H9 (cell line): Measurements from ENCODE around the gene YIPF5. TPM values are rescaled to one million over a fixed set of nuclear protein-coding genes. Genes with fewer than 3 reads are reported as not detected.

Experiments
- DNase-seq: peaks from one replicate; pipeline ENCODE4 v3.0.0-alpha.2; 2017
- H2AFZ ChIP-seq: one replicate; pipeline ENCODE4 v1.6.1; 2013; ENCODE audit warnings: mild to moderate bottlenecking, low read length, control low read depth, moderate library complexity
- H2AK5ac ChIP-seq: 2 replicates; pipeline ENCODE4 v1.6.1; 2013; ENCODE audit warnings: low read length, control low read depth, mixed read lengths; ENCODE audit not compliant: insufficient read length
- H2BK120ac ChIP-seq: one replicate; pipeline ENCODE4 v1.6.1; 2013; ENCODE audit warnings: low read depth, mild to moderate bottlenecking, low read length, control low read depth, inconsistent platforms; ENCODE audit not compliant: poor library complexity, severe bottlenecking
- H2BK12ac ChIP-seq: 2 replicates; pipeline ENCODE4 v1.6.1; 2013; ENCODE audit warnings: low read length, control low read depth, mixed read lengths, low read depth; ENCODE audit not compliant: insufficient read length
- H2BK15ac ChIP-seq: 2 replicates; pipeline ENCODE4 v1.6.1; 2013; ENCODE audit warnings: low read depth, low read length, control low read depth
- H2BK20ac ChIP-seq: one replicate; pipeline ENCODE4 v1.6.1; 2013; ENCODE audit warnings: low read depth, mild to moderate bottlenecking, low read length, control low read depth, inconsistent platforms; ENCODE audit not compliant: poor library complexity, severe bottlenecking
- H2BK5ac ChIP-seq: 2 replicates; pipeline ENCODE4 v1.6.1; 2013; ENCODE audit warnings: low read length, control low read depth, mixed read lengths; ENCODE audit not compliant: insufficient read length
- H3K14ac ChIP-seq: 2 replicates; pipeline ENCODE4 v1.6.1; 2013; ENCODE audit warnings: low read length, control low read depth; ENCODE audit not compliant: insufficient read depth
- H3K18ac ChIP-seq: 2 replicates; pipeline ENCODE4 v1.6.1; 2013; ENCODE audit warnings: low read depth, mild to moderate bottlenecking, mixed read lengths, low read length, control low read depth; ENCODE audit not compliant: insufficient read length
- H3K23ac ChIP-seq: 2 replicates; pipeline ENCODE4 v1.6.1; 2013; ENCODE audit warnings: low read length, control low read depth, mixed read lengths, low read depth; ENCODE audit not compliant: insufficient read length
- H3K23me2 ChIP-seq: 2 replicates; pipeline ENCODE4 v1.6.1; 2013; ENCODE audit warnings: low read depth, mild to moderate bottlenecking, mixed read lengths, low read length, control low read depth; ENCODE audit not compliant: insufficient read length, poor library complexity, severe bottlenecking
- H3K27ac ChIP-seq: 2 replicates; pipeline ENCODE4 v1.5.1; 2013; ENCODE audit warnings: low read length, control low read depth, mixed read lengths, low read depth; ENCODE audit not compliant: insufficient read length
- H3K27me3 ChIP-seq: 2 replicates; pipeline ENCODE4 v1.6.1; 2013; ENCODE audit warnings: low read length, control low read depth, inconsistent platforms; ENCODE audit not compliant: insufficient read depth
- H3K4ac ChIP-seq: 2 replicates; pipeline ENCODE4 v1.6.1; 2013; ENCODE audit warnings: low read depth, mild to moderate bottlenecking, control low read depth, inconsistent platforms, low read length, moderate library complexity
- H3K4me1 ChIP-seq: 2 replicates; pipeline ENCODE4 v1.6.1; 2013; ENCODE audit warnings: low read length, control low read depth, inconsistent platforms; ENCODE audit not compliant: insufficient read depth
- H3K4me2 ChIP-seq: 2 replicates; pipeline ENCODE4 v1.6.1; 2013; ENCODE audit warnings: low read length, control low read depth, mixed read lengths; ENCODE audit not compliant: insufficient read length, insufficient read depth
- H3K56ac ChIP-seq: 2 replicates; pipeline ENCODE4 v1.6.1; 2013; ENCODE audit warnings: low read depth, mild to moderate bottlenecking, mixed read lengths, low read length, control low read depth; ENCODE audit not compliant: insufficient read length
- H3K79me1 ChIP-seq: 2 replicates; pipeline ENCODE4 v1.6.1; 2013; ENCODE audit warnings: low read depth, mild to moderate bottlenecking, moderate library complexity, low read length, control low read depth, inconsistent platforms; ENCODE audit not compliant: insufficient read depth, poor library complexity, severe bottlenecking
- H3K79me2 ChIP-seq: 2 replicates; pipeline ENCODE4 v1.6.1; 2013; ENCODE audit warnings: low read length, control low read depth, inconsistent platforms; ENCODE audit not compliant: insufficient read depth
- H3K9ac ChIP-seq: 2 replicates; pipeline ENCODE4 v1.6.1; 2013; ENCODE audit warnings: low read length, control low read depth, mixed read lengths; ENCODE audit not compliant: insufficient read length; ENCODE audit errors: extremely low read depth
- H3K9me3 ChIP-seq: one replicate; pipeline ENCODE4 v1.6.1; 2013; ENCODE audit warnings: low read depth, low read length, inconsistent platforms; ENCODE audit not compliant: control insufficient read depth
- H3T11ph ChIP-seq: one replicate; pipeline ENCODE4 v1.6.1; 2013; ENCODE audit warnings: mild to moderate bottlenecking, low read length, control low read depth, inconsistent platforms
- H4K20me1 ChIP-seq: one replicate; pipeline ENCODE4 v1.6.1; 2013; ENCODE audit not compliant: control insufficient read depth, insufficient read length, insufficient read depth
- H4K5ac ChIP-seq: 2 replicates; pipeline ENCODE4 v1.6.1; 2013; ENCODE audit warnings: low read depth, mild to moderate bottlenecking, mixed read lengths, low read length, control low read depth; ENCODE audit not compliant: insufficient read length
- H4K8ac ChIP-seq: replicated peaks from 2 replicates; pipeline ENCODE4 v1.6.1; 2013; ENCODE audit warnings: low read length, control low read depth, mixed read lengths, low read depth; ENCODE audit not compliant: insufficient read length
- H4K91ac ChIP-seq: 2 replicates; pipeline ENCODE4 v1.6.1; 2013; ENCODE audit warnings: low read depth, mild to moderate bottlenecking, moderate library complexity, mixed read lengths, low read length, control low read depth; ENCODE audit not compliant: insufficient read length
- H3K27ac Mint-ChIP-seq, 3 experiments: 2 replicates in 2 of 3; 3 replicates in 1 of 3; pipeline ENCODE4 v1.8.0; 2020 to 2021; ENCODE audit warnings: mixed read lengths in 3 of 3, mild to moderate bottlenecking in 1 of 3, moderate library complexity in 1 of 3
- H3K27me3 Mint-ChIP-seq: 2 replicates; pipeline ENCODE4 v1.8.0; 2021; ENCODE audit warnings: low read depth, mild to moderate bottlenecking, moderate library complexity, mixed read lengths
- H3K36me3 Mint-ChIP-seq, 3 experiments: 2 replicates in 2 of 3; 3 replicates in 1 of 3; pipeline ENCODE4 v1.8.0; 2020 to 2021; ENCODE audit warnings: low read depth in 3 of 3, mixed read lengths in 3 of 3; ENCODE audit not compliant: insufficient read depth in 1 of 3
- H3K4me1 Mint-ChIP-seq, 2 experiments: 2 replicates each; pipeline ENCODE4 v1.8.0; 2020; ENCODE audit warnings: mixed read lengths in 2 of 2
- H3K4me3 Mint-ChIP-seq, 2 experiments: 2 replicates in 1 of 2; 3 replicates in 1 of 2; pipeline ENCODE4 v1.8.0; 2020 to 2021; ENCODE audit warnings: mild to moderate bottlenecking in 2 of 2, mixed read lengths in 2 of 2, moderate library complexity in 1 of 2
- H3K9me3 Mint-ChIP-seq, 2 experiments: 2 replicates in 1 of 2; 3 replicates in 1 of 2; pipeline ENCODE4 v1.8.0; 2020; ENCODE audit warnings: mild to moderate bottlenecking in 2 of 2, mixed read lengths in 2 of 2, moderate library complexity in 1 of 2
- WGBS: extraction: QIAGEN DNeasy Blood & Tissue Kit; methylation state at CpG from one replicate; pipeline ENCODE4 v1.1.7; 2013; ENCODE audit warnings: missing lambda C conversion rate, low lambda C conversion rate, mixed read lengths; ENCODE audit not compliant: insufficient read length; ENCODE audit errors: extremely low coverage; 5-methylcytosine and 5-hydroxymethylcytosine counted together
- total RNA-seq: library from RNA; stranded (reverse); gene quantifications from 2 replicates; pipeline ENCODE4 v1.2.1, GENCODE V29; 2021
- TF ChIP-seq, protein P1 (sequence below): fragments of 200-600 bp; sonication (generic); conservative IDR thresholded peaks from 3 replicates; pipeline ENCODE4 v1.8.0; 2021; ENCODE audit warnings: antibody characterized with exemption, mild to moderate bottlenecking

YIPF5 gene
- total RNA-seq, 1 experiment from 2014 or later: 44.6 TPM

DNA sequence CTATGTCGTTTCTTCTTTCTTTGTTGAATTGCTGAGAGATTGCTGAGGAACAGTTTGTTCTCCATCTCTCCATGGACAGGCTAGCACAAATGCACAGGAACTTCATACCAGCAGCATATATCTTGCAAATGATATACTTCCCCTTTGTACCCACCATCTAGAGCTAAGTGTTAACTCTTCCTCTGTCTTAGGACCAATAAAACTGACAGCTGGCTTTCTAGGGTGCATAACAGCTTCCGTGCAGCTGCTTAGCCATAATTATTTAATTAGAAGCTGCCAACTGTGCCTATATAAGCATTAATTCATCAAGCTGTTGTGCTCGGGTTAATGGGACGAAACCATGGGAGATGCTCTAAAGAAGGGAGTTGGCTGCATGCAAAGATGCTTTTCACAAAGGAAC, 38.9 kb upstream of the YIPF5 start:
- no peak overlapping the region for H4K91ac ChIP-seq
- H2BK5ac ChIP-seq: no peak overlapping the region
- Mint-ChIP-seq H3K9me3 (no peaks in the 10 kb centered on the region; a peak in 1 of 5 replicates), H3K4me3 (no peak overlapping the region), H3K36me3 (no peaks in the 10 kb centered on the region), H3K4me1 (peaks cover 11 to 17% of the 10 kb centered on the region in 2 experiments), H3K27me3 (peaks cover 34% of the 10 kb centered on the region), H3K27ac (no peak overlapping the region)
- H3K14ac ChIP-seq: no peak overlapping the region
- H3K4ac ChIP-seq: no peak overlapping the region
- H2BK15ac ChIP-seq: no peak overlapping the region
- no peak overlapping the region for H3K9ac ChIP-seq
- no peak overlapping the region for H2AK5ac ChIP-seq
- no peak overlapping the region for H4K5ac ChIP-seq
- DNase-seq: no peak
- H3K4me1 ChIP-seq: no peaks in the 10 kb centered on the region
- no peak overlapping the region for H2AFZ ChIP-seq
- H3K9me3 ChIP-seq: no peaks in the 10 kb centered on the region
- no peak overlapping the region for H2BK20ac ChIP-seq
- no peak overlapping the region for H2BK12ac ChIP-seq
- H3K79me2 ChIP-seq: no peaks in the 10 kb centered on the region
- H4K8ac ChIP-seq: no peak overlapping the region
- no peak overlapping the region for H2BK120ac ChIP-seq
- H3K79me1 ChIP-seq: no peaks in the 10 kb centered on the region
- no peak overlapping the region for H3K23ac ChIP-seq
- no peak overlapping the region for H3K27ac ChIP-seq
- no CpG with 5 or more reads among the region's 4 CpGs for WGBS
- no peaks in the 10 kb centered on the region for H4K20me1 ChIP-seq
- no peak overlapping the region for H3K4me2 ChIP-seq
- no peak overlapping the region for H3K18ac ChIP-seq
- H3K23me2 ChIP-seq: peaks cover 5% of the 10 kb centered on the region
- no peak overlapping the region for H3T11ph ChIP-seq
- TF ChIP-seq, protein P1, sequence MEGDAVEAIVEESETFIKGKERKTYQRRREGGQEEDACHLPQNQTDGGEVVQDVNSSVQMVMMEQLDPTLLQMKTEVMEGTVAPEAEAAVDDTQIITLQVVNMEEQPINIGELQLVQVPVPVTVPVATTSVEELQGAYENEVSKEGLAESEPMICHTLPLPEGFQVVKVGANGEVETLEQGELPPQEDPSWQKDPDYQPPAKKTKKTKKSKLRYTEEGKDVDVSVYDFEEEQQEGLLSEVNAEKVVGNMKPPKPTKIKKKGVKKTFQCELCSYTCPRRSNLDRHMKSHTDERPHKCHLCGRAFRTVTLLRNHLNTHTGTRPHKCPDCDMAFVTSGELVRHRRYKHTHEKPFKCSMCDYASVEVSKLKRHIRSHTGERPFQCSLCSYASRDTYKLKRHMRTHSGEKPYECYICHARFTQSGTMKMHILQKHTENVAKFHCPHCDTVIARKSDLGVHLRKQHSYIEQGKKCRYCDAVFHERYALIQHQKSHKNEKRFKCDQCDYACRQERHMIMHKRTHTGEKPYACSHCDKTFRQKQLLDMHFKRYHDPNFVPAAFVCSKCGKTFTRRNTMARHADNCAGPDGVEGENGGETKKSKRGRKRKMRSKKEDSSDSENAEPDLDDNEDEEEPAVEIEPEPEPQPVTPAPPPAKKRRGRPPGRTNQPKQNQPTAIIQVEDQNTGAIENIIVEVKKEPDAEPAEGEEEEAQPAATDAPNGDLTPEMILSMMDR: no peak
- H3K27me3 ChIP-seq: no peaks in the 10 kb centered on the region
- no peak overlapping the region for H3K56ac ChIP-seq
